ENCODE results near the gene COL18A1.

GRCh38 chr21:45415943-45416611 is 11.1 kb downstream of the COL18A1 start:
- TF ChIP-seq CTCF (IDR thresholded peaks at IDR 0.05) (no peak), SREBF2 (IDR thresholded peaks at IDR 0.05) (no peak), CHD2 (IDR thresholded peaks at IDR 0.05; ENCODE audit: low read length, partially characterized antibody) (no peak), TP53 (CRISPR knock-in tag; IDR thresholded peaks at IDR 0.05) (no peak), KDM1A (IDR thresholded peaks at IDR 0.05; ENCODE audit: low read depth) (no peak), GATA3 (IDR thresholded peaks at IDR 0.05; ENCODE audit: borderline replicate concordance) (no peak), RCOR1 (IDR thresholded peaks at IDR 0.05; ENCODE audit: low read depth, low read length) (no peak), EHMT2 (IDR thresholded peaks at IDR 0.05; ENCODE audit: low read depth) (no peak), MAFK (IDR thresholded peaks at IDR 0.05; ENCODE audit: partially characterized antibody) (no peak)
- TF ChIP-seq, protein P1, sequence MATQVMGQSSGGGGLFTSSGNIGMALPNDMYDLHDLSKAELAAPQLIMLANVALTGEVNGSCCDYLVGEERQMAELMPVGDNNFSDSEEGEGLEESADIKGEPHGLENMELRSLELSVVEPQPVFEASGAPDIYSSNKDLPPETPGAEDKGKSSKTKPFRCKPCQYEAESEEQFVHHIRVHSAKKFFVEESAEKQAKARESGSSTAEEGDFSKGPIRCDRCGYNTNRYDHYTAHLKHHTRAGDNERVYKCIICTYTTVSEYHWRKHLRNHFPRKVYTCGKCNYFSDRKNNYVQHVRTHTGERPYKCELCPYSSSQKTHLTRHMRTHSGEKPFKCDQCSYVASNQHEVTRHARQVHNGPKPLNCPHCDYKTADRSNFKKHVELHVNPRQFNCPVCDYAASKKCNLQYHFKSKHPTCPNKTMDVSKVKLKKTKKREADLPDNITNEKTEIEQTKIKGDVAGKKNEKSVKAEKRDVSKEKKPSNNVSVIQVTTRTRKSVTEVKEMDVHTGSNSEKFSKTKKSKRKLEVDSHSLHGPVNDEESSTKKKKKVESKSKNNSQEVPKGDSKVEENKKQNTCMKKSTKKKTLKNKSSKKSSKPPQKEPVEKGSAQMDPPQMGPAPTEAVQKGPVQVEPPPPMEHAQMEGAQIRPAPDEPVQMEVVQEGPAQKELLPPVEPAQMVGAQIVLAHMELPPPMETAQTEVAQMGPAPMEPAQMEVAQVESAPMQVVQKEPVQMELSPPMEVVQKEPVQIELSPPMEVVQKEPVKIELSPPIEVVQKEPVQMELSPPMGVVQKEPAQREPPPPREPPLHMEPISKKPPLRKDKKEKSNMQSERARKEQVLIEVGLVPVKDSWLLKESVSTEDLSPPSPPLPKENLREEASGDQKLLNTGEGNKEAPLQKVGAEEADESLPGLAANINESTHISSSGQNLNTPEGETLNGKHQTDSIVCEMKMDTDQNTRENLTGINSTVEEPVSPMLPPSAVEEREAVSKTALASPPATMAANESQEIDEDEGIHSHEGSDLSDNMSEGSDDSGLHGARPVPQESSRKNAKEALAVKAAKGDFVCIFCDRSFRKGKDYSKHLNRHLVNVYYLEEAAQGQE (IDR thresholded peaks at IDR 0.05): no peak
- TF ChIP-seq, protein P2, sequence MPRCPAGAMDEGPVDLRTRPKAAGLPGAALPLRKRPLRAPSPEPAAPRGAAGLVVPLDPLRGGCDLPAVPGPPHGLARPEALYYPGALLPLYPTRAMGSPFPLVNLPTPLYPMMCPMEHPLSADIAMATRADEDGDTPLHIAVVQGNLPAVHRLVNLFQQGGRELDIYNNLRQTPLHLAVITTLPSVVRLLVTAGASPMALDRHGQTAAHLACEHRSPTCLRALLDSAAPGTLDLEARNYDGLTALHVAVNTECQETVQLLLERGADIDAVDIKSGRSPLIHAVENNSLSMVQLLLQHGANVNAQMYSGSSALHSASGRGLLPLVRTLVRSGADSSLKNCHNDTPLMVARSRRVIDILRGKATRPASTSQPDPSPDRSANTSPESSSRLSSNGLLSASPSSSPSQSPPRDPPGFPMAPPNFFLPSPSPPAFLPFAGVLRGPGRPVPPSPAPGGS (IDR thresholded peaks at IDR 0.05): no peak

Measured in A549 (cell line).